ENCODE measurements around the gene C2orf92. TPM values are rescaled to one million over a fixed set of nuclear protein-coding genes. Genes with fewer than 3 reads are reported as not detected.
"Not testable (repeated sequence)": the region's sequence is repeated elsewhere in the genome, so short reads cannot be mapped to it uniquely, and the experiment has no call there.

The C2orf92 gene
- total RNA-seq, 1 experiment from 2014 or later: 11.2 TPM

- no peak overlapping the region for H3K4me2 ChIP-seq
- no peaks in the 10 kb centered on the region for H4K20me1 ChIP-seq (ENCODE audit: insufficient read depth)
- no peaks in the 10 kb centered on the region for H3K9me2 ChIP-seq (ENCODE audit: insufficient read depth)
- TF ChIP-seq, protein P1, sequence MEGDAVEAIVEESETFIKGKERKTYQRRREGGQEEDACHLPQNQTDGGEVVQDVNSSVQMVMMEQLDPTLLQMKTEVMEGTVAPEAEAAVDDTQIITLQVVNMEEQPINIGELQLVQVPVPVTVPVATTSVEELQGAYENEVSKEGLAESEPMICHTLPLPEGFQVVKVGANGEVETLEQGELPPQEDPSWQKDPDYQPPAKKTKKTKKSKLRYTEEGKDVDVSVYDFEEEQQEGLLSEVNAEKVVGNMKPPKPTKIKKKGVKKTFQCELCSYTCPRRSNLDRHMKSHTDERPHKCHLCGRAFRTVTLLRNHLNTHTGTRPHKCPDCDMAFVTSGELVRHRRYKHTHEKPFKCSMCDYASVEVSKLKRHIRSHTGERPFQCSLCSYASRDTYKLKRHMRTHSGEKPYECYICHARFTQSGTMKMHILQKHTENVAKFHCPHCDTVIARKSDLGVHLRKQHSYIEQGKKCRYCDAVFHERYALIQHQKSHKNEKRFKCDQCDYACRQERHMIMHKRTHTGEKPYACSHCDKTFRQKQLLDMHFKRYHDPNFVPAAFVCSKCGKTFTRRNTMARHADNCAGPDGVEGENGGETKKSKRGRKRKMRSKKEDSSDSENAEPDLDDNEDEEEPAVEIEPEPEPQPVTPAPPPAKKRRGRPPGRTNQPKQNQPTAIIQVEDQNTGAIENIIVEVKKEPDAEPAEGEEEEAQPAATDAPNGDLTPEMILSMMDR (conservative IDR thresholded peaks at IDR 0.05): no peak
- intact Hi-C loops (cut with micrococcal nuclease; ENCODE audit: unreplicated experiment): loop anchor here (5.0 to 10.0 kb wide), 2 partner anchors 41 to 893 kb away; partner anchors contain the start of genes COA5 and UNC50
- no peaks in the 10 kb centered on the region for H3K9me3 ChIP-seq (ENCODE audit: insufficient read depth, low read depth)
- no peaks in the 10 kb centered on the region for H3F3A ChIP-seq (ENCODE audit: insufficient read depth, low read depth)
- no peak overlapping the region for H2AFZ ChIP-seq
- POLR2A ChIA-PET (ENCODE audit: unreplicated experiment): no interaction called here
- H3K4me1 ChIP-seq (replicated peaks; ENCODE audit: insufficient read depth): 0 out of 2 replicates have a peak, but pooled peaks cover 5% of the 10 kb centered on the region
- H3K4me3 ChIP-seq: no peak overlapping the region
- no peak overlapping the region for H3K27ac ChIP-seq
- no peak for DNase-seq
- CTCF ChIA-PET: no interaction called here
- peaks cover 13% of the 10 kb centered on the region; the same call in 1 of the 2 replicates for H3K27me3 ChIP-seq (ENCODE audit: insufficient read depth, low read depth)
- H3K36me3 ChIP-seq (ENCODE audit: low read depth): no peaks in the 10 kb centered on the region
- no TSS peak for BruUV-seq (replicated peaks)
- no peaks in the 10 kb centered on the region for H3K79me2 ChIP-seq (ENCODE audit: low read depth)
Observed at GRCh38 chr2:97711394-97711711, 41.8 kb downstream of the C2orf92 start.

- CTCF ChIA-PET: not testable (repeated sequence)
Observed at GRCh38 chr2:97712175-97712574, 42.7 kb downstream of the C2orf92 start.

DNA sequence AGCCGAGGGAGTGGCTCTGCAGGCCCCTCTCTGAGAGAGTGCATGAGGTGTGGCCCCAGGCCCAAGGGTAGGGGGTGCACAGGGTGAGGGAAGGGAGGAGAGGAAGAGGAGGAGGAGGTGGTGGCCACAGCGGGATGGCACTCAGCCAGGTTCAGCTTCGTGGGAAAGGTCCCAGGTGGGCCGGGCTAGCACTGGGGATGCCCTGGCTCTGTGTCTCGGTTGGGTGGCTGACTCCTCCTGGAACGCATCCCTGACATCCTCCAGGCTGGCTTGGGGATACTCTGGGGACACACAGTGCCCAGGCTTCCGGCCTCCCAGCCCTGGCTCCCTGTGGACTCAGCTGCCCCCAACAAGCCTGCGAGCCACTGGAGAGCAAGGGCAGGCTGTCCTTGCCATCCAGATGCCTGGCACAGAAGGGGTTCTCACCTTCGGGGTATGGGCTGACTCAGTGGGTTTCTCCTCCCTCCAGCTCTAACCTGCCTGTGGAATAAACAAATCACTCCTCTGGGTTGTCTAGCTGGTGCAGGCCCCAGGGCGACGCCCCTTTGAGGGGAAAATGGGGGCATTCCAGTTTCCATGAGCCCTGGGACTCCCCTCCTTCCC, 43.3 kb downstream of the C2orf92 start:
- no peaks in the 10 kb centered on the region for H3K79me2 ChIP-seq (ENCODE audit: low read depth)
- 0 out of 2 replicates have a peak, but pooled peaks cover 5% of the 10 kb centered on the region for H3K27me3 ChIP-seq (ENCODE audit: insufficient read depth, low read depth)
- H3F3A ChIP-seq (ENCODE audit: insufficient read depth, low read depth): no peaks in the 10 kb centered on the region
- H3K4me3 ChIP-seq: no peak overlapping the region
- H3K9me3 ChIP-seq (ENCODE audit: insufficient read depth, low read depth): no peaks in the 10 kb centered on the region
- intact Hi-C loops (cut with micrococcal nuclease; ENCODE audit: unreplicated experiment): loop anchor here (5.0 to 10.0 kb wide), 2 partner anchors 40 to 892 kb away; partner anchors contain the start of genes COA5 and UNC50
- DNase-seq: no peak
- CTCF ChIA-PET: no interaction called here
- no peaks in the 10 kb centered on the region for H3K9me2 ChIP-seq (ENCODE audit: insufficient read depth)
- POLR2A ChIA-PET (ENCODE audit: unreplicated experiment): no interaction called here
- H2AFZ ChIP-seq: no peak overlapping the region
- H3K4me2 ChIP-seq: no peak overlapping the region
- no peaks in the 10 kb centered on the region for H4K20me1 ChIP-seq (ENCODE audit: insufficient read depth)
- 0 out of 2 replicates have a peak, but pooled peaks cover 5% of the 10 kb centered on the region for H3K4me1 ChIP-seq (replicated peaks; ENCODE audit: insufficient read depth)
- H3K36me3 ChIP-seq (ENCODE audit: low read depth): no peaks in the 10 kb centered on the region
- TF ChIP-seq, protein P1 (conservative IDR thresholded peaks at IDR 0.05): no peak
- no peak for TF ChIP-seq EZH2 (IDR thresholded peaks at IDR 0.05; ENCODE audit: low read depth)
- no TSS peak for BruUV-seq (replicated peaks)
- H3K27ac ChIP-seq: no peak overlapping the region

More at GRCh38 chr2:97712175-97712574, 42.7 kb downstream of the C2orf92 start:
- H3K79me2 ChIP-seq (ENCODE audit: low read depth); H3K4me1 ChIP-seq (replicated peaks; ENCODE audit: insufficient read depth); H3K9me2 ChIP-seq (ENCODE audit: insufficient read depth); H3K9me3 ChIP-seq (ENCODE audit: insufficient read depth, low read depth); H2AFZ ChIP-seq; BruUV-seq (replicated peaks); H3F3A ChIP-seq (ENCODE audit: insufficient read depth, low read depth); H3K36me3 ChIP-seq (ENCODE audit: low read depth); H4K20me1 ChIP-seq (ENCODE audit: insufficient read depth); POLR2A ChIA-PET (ENCODE audit: unreplicated experiment); H3K4me2 ChIP-seq; DNase-seq; H3K4me3 ChIP-seq; H3K27ac ChIP-seq: not testable (repeated sequence)
- H3K27me3 ChIP-seq (ENCODE audit: insufficient read depth, low read depth): peaks cover 11% of the 10 kb centered on the region; the same call in 1 of the 2 replicates
- intact Hi-C loops (cut with micrococcal nuclease; ENCODE audit: unreplicated experiment): loop anchor here (5.0 to 10.0 kb wide), 2 partner anchors 40 to 893 kb away; partner anchors contain the start of genes COA5 and UNC50
